Aorta (tissue), 5 donors: Measurements from ENCODE around the gene CDK14. TPM values are rescaled to one million over a fixed set of nuclear protein-coding genes. Genes with fewer than 3 reads are reported as not detected.

Experiments
- ATAC-seq: fragments of 200-7000 bp; cut with Tn5 transposase; one replicate; pipeline ENCODE4 v1.9.1; 2022; ENCODE audit warnings: moderate library complexity; ENCODE audit not compliant: low FRiP score
- DNase-seq, 2 donors: peaks; one replicate each; pipeline ENCODE4 v3.0.0-alpha.2; 2020
- H3K27ac ChIP-seq, 2 donors: one replicate each; pipeline ENCODE4 v1.5.1; 2013; ENCODE audit warnings: low read length in 2 of 2, mild to moderate bottlenecking in 2 of 2, moderate library complexity in 2 of 2, control low read depth in 1 of 2, inconsistent platforms in 1 of 2, low read depth in 1 of 2
- H3K27me3 ChIP-seq, 2 donors: one replicate each; pipeline ENCODE4 v1.6.1; 2013; ENCODE audit warnings: control low read depth in 1 of 2, low read length in 1 of 2, mild to moderate bottlenecking in 1 of 2, moderate library complexity in 1 of 2; ENCODE audit not compliant: insufficient read depth in 2 of 2, control insufficient read depth in 1 of 2
- H3K36me3 ChIP-seq, 2 donors: one replicate each; pipeline ENCODE4 v1.6.1; 2013; ENCODE audit warnings: control low read depth in 1 of 2, low read length in 1 of 2, mild to moderate bottlenecking in 1 of 2; ENCODE audit not compliant: insufficient read depth in 2 of 2, control insufficient read depth in 1 of 2
- H3K4me1 ChIP-seq, 2 donors: one replicate each; pipeline ENCODE4 v1.6.1; 2013; ENCODE audit warnings: low read length in 2 of 2, control low read depth in 1 of 2, mild to moderate bottlenecking in 1 of 2, moderate library complexity in 1 of 2; ENCODE audit not compliant: insufficient read depth in 2 of 2, control insufficient read depth in 1 of 2
- H3K4me3 ChIP-seq, 2 donors: one replicate each; pipeline ENCODE4 v1.5.1; 2013; ENCODE audit warnings: low read length in 2 of 2, control low read depth in 1 of 2, mild to moderate bottlenecking in 1 of 2
- H3K9me3 ChIP-seq: one replicate; pipeline ENCODE4 v1.6.1; 2013; ENCODE audit warnings: mild to moderate bottlenecking, low read length; ENCODE audit not compliant: control insufficient read depth
- WGBS, 2 donors: extraction: QIAGEN DNeasy Blood & Tissue Kit; methylation state at CpG; one replicate each; pipeline ENCODE4 v1.1.7; 2013; 5-methylcytosine and 5-hydroxymethylcytosine counted together
- intact Hi-C, 2 donors: fragments of 100-400 bp; cut with DNase I; formaldehyde crosslinking; loops; one replicate each; pipeline versions ENCODE4 v1.14.2 to v1.15.0; 2022
- polyA plus RNA-seq, 2 donors: library from polyadenylated mRNA; stranded (reverse); fragments of 200-250 nt; gene quantifications; one replicate each; pipeline ENCODE4 v1.2.3, GENCODE V29; 2013
- total RNA-seq, 2 donors: library from RNA; stranded (reverse); fragmentation: NEBNext Ultra II Directional; extraction: Animal tissue kit (Norgen Biotek cat#: 25700); gene quantifications; one replicate each; pipeline ENCODE4 v1.2.1, GENCODE V29; 2021
- donor health status: healthy with polysubstance abuse.
- donor health status: Bipolar disorder and iron deficiency.
- donor health status: DM: no; HTN: no; CAD: no.
- donor health status: DM: no; HTN: no; CAD: no.
- donor health status: DM: yes; HTN: yes; CAD: no.

The CDK14 gene
- total and polyA plus RNA-seq, 4 donors, result 4.6 to 72.4 (median 29.5) TPM

GRCh38 chr7:90618876-90619275 is 22.8 kb downstream of the CDK14 start:
- no peaks in the 10 kb centered on the region for H3K9me3 ChIP-seq
- no peaks in the 10 kb centered on the region for H3K27me3 ChIP-seq
- 89 to 94% methylated on average over 4 of the region's 4 CpGs for WGBS, 2 donors
- intact Hi-C loops, result no loop called here
- no peak for DNase-seq
- no peak overlapping the region for H3K27ac ChIP-seq
- H3K4me1 ChIP-seq, result no peaks in the 10 kb centered on the region
- H3K4me3 ChIP-seq, result no peak overlapping the region
- no peak for ATAC-seq
- H3K36me3 ChIP-seq, result no peaks in the 10 kb centered on the region

- WGBS, 2 donors, result 59 to 66% methylated on average over 2 of the region's 2 CpGs
- no peak for DNase-seq
- H3K27me3 ChIP-seq, result no peaks in the 10 kb centered on the region
- no peaks in the 10 kb centered on the region for H3K9me3 ChIP-seq
- no peak for ATAC-seq
- no peak overlapping the region for H3K27ac ChIP-seq
- no peaks in the 10 kb centered on the region for H3K4me1 ChIP-seq
- no peak overlapping the region for H3K4me3 ChIP-seq
- intact Hi-C loops, result loop anchor here in 1 of 2 donors (10.0 kb wide), 2 partner anchors 66 to 156 kb away; partner anchors contain the start of gene PTTG1IP2
- no peaks in the 10 kb centered on the region for H3K36me3 ChIP-seq
Observed at GRCh38 chr7:90621125-90621746, 25.1 kb downstream of the CDK14 start.

- Histone ChIP-seq H3K27me3 (no peaks in the 10 kb centered on the region), H3K9me3 (no peaks in the 10 kb centered on the region), H3K36me3 (no peaks in the 10 kb centered on the region), H3K27ac (no peak overlapping the region), H3K4me1 (no peaks in the 10 kb centered on the region), H3K4me3 (no peak overlapping the region)
- DNase-seq (no peak), ATAC-seq (no peak)
- intact Hi-C loops, result loop anchor here in 1 of 2 donors (10.0 kb wide), 2 partner anchors 67 to 157 kb away; partner anchors contain the start of gene PTTG1IP2
- WGBS, 2 donors, result 73 to 81% methylated on average over 4 of the region's 4 CpGs
Observed at GRCh38 chr7:90621747-90622140, 25.6 kb downstream of the CDK14 start.

- Histone ChIP-seq H3K4me1 (no peaks in the 10 kb centered on the region), H3K4me3 (no peak overlapping the region), H3K9me3 (no peaks in the 10 kb centered on the region), H3K27ac (no peak overlapping the region), H3K27me3 (no peaks in the 10 kb centered on the region), H3K36me3 (no peaks in the 10 kb centered on the region)
- intact Hi-C loops, result loop anchor here in 1 of 2 donors (10.0 kb wide), 2 partner anchors 68 to 158 kb away; partner anchors contain the start of gene PTTG1IP2
- no peak for DNase-seq
- no peak for ATAC-seq
- 77 to 78% methylated on average over 2 of the region's 2 CpGs for WGBS, 2 donors
Observed at GRCh38 chr7:90622670-90623069, 26.5 kb downstream of the CDK14 start.

- DNase-seq, result no peak
- no peaks in the 10 kb centered on the region for H3K9me3 ChIP-seq
- H3K4me3 ChIP-seq, result no peak overlapping the region
- H3K4me1 ChIP-seq, result no peaks in the 10 kb centered on the region
- intact Hi-C loops, result loop anchor here in 1 of 2 donors (10.0 kb wide), 2 partner anchors 70 to 160 kb away; partner anchors contain the start of gene PTTG1IP2
- WGBS, 2 donors, result 58 to 68% methylated on average over 5 of the region's 5 CpGs
- no peak overlapping the region for H3K27ac ChIP-seq
- no peaks in the 10 kb centered on the region for H3K36me3 ChIP-seq
- ATAC-seq, result peak; percentile 16
- no peaks in the 10 kb centered on the region for H3K27me3 ChIP-seq
Observed at GRCh38 chr7:90624225-90624911, 28.2 kb downstream of the CDK14 start.

- Histone ChIP-seq H3K27me3 (no peaks in the 10 kb centered on the region), H3K27ac (no peak overlapping the region), H3K4me1 (no peaks in the 10 kb centered on the region), H3K9me3 (no peaks in the 10 kb centered on the region), H3K36me3 (no peaks in the 10 kb centered on the region), H3K4me3 (no peak overlapping the region)
- intact Hi-C loops, result loop anchor here (5.0 to 10.0 kb wide), 3 partner anchors 70 to 160 kb away; partner anchors contain the start of gene PTTG1IP2 (in 1 of the 2)
- ATAC-seq (no peak), DNase-seq (no peak)
- WGBS, 2 donors, result 86 to 91% methylated on average over 5 of the region's 5 CpGs
Observed at GRCh38 chr7:90625051-90625450, 28.9 kb downstream of the CDK14 start.

- Histone ChIP-seq H3K4me1 (no peaks in the 10 kb centered on the region), H3K9me3 (no peaks in the 10 kb centered on the region), H3K27ac (no peak overlapping the region), H3K4me3 (no peak overlapping the region), H3K36me3 (no peaks in the 10 kb centered on the region), H3K27me3 (no peaks in the 10 kb centered on the region)
- 37 to 54% methylated on average over 3 of the region's 3 CpGs for WGBS, 2 donors
- intact Hi-C loops, result loop anchor here (5.0 to 10.0 kb wide), 3 partner anchors 71 to 161 kb away; partner anchors contain the start of gene PTTG1IP2 (in 1 of the 2)
- ATAC-seq, result no peak
- DNase-seq, result no peak
Observed at GRCh38 chr7:90625562-90625961, 29.4 kb downstream of the CDK14 start.

GRCh38 chr7:90626013-90626412 is 29.9 kb downstream of the CDK14 start:
- Histone ChIP-seq H3K4me1 (no peaks in the 10 kb centered on the region), H3K4me3 (no peak overlapping the region), H3K9me3 (no peaks in the 10 kb centered on the region), H3K36me3 (no peaks in the 10 kb centered on the region), H3K27me3 (no peaks in the 10 kb centered on the region), H3K27ac (no peak overlapping the region)
- intact Hi-C loops, result loop anchor here (5.0 to 10.0 kb wide), 3 partner anchors 71 to 161 kb away; partner anchors contain the start of gene PTTG1IP2 (in 1 of the 2)
- 65 to 78% methylated on average over 3 of the region's 3 CpGs for WGBS, 2 donors
- DNase-seq (no peak), ATAC-seq (no peak)
